IPS-NIHi7 (cell line): ENCODE results near the gene OR51T1.

ENCODE experiments used
- DNase-seq: peaks from one replicate; pipeline ENCODE4 v3.0.0; 2012; ENCODE audit warnings: mixed read lengths; ENCODE audit errors: extremely low spot score

The OR51T1 gene

GRCh38 chr11:4926608-4927007 is 44.9 kb downstream of the OR51T1 start:
- DNase-seq, result no peak
